MCF 10A (cell line): ENCODE data around the gene SLC7A6. TPM values are rescaled to one million over a fixed set of nuclear protein-coding genes. Genes with fewer than 3 reads are reported as not detected.
A peak's percentile ranks its signal among the peaks of the same experiment; 100 is the strongest.

Experiments used
- BruUV-seq: library from RNA; stranded (reverse); fragments of 400-500 nt; replicated peaks from 2 replicates; lab custom pipeline; 2021; lab: Mats Ljungman, UMichigan
- CTCF ChIA-PET: fragments of 300-600 bp; sonication (Branson Sonifier 250); formaldehyde crosslinking; extraction: SDS; loops from one replicate; lab custom pipeline; 2021; ENCODE audit warnings: antibody characterized with exemption, inconsistent platforms; lab: Yijun Ruan, JAX
- POLR2A ChIA-PET: fragments of 300-600, 350-650 bp; sonication (Branson Sonifier 250); formaldehyde crosslinking; extraction: SDS; loops from one replicate; lab custom pipeline; 2020; ENCODE audit warnings: antibody characterized with exemption, inconsistent platforms; lab: Yijun Ruan, JAX
- DNase-seq: peaks from one replicate; pipeline ENCODE4 v3.0.0-alpha.2; 2018; ENCODE audit not compliant: unreplicated experiment
- H3K27ac Mint-ChIP-seq: one replicate; pipeline ENCODE4 v1.8.0; 2022; ENCODE audit warnings: mild to moderate bottlenecking, low read depth, mixed read lengths; ENCODE audit not compliant: unreplicated experiment
- H3K27me3 Mint-ChIP-seq: one replicate; pipeline ENCODE4 v1.8.0; 2022; ENCODE audit warnings: mixed read lengths; ENCODE audit not compliant: insufficient read depth, unreplicated experiment
- H3K36me3 Mint-ChIP-seq: one replicate; pipeline ENCODE4 v1.8.0; 2022; ENCODE audit warnings: mild to moderate bottlenecking, moderate library complexity, mixed read lengths; ENCODE audit not compliant: insufficient read depth, unreplicated experiment
- H3K4me1 Mint-ChIP-seq: one replicate; pipeline ENCODE4 v1.8.0; 2022; ENCODE audit warnings: mixed read lengths; ENCODE audit not compliant: insufficient read depth, unreplicated experiment
- H3K4me3 Mint-ChIP-seq: one replicate; pipeline ENCODE4 v1.8.0; 2022; ENCODE audit warnings: mild to moderate bottlenecking, moderate library complexity, mixed read lengths; ENCODE audit not compliant: unreplicated experiment
- H3K9me3 Mint-ChIP-seq: one replicate; pipeline ENCODE4 v1.8.0; 2022; ENCODE audit warnings: mixed read lengths; ENCODE audit not compliant: unreplicated experiment
- intact Hi-C: fragments of 100-400 bp; cut with micrococcal nuclease; formaldehyde crosslinking; loops from 2 replicates; pipeline ENCODE4 v1.14.1; 2022
- total RNA-seq: library from RNA; stranded (reverse); gene quantifications from 2 replicates; pipeline ENCODE4 v1.2.3, GENCODE V29; 2022
- TF ChIP-seq, protein P1 (sequence below): fragments of 200-600 bp; IDR thresholded peaks from one replicate; pipeline ENCODE4 v1.8.0; 2022; ENCODE audit warnings: antibody characterized with exemption, mild to moderate bottlenecking; ENCODE audit not compliant: unreplicated experiment

Gene SLC7A6
- total RNA-seq, 1 experiment from 2014 or later: 61.0 TPM

DNA sequence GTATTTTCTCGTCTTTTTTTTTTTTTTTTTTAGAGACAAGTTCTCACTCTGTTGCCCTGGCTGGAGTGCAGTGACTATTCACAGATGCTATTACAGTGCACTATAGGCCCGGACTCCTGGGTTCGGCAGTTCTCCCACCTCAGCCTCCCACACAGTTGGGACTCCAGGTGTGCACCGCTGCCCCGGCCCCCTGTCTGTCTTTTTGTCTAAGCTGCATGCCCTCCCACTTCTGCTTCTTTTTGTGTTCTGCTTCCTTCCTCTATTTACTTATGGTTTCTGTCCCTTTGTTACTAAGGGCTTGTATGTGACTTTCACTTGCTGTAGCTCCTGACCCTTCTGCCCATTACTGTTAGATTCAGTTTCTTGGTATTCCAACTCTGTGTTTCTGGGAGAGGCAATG is 20.5 kb downstream of the SLC7A6 start:
- no peak overlapping the region for H3K27ac Mint-ChIP-seq
- peaks cover 83% of the 10 kb centered on the region for H3K36me3 Mint-ChIP-seq
- H3K4me3 Mint-ChIP-seq: no peak overlapping the region
- H3K4me1 Mint-ChIP-seq: peaks cover 20% of the 10 kb centered on the region
- intact Hi-C loops: no loop called here
- H3K27me3 Mint-ChIP-seq: no peaks in the 10 kb centered on the region
- ChIA-PET CTCF (interaction anchor here (0.6 to 4.7 kb wide), 6 partner anchors 10 to 1087 kb away, joined by 3 to 46 read pairs (median 4); partner anchors contain the start of gene SLC7A6), POLR2A (interaction anchor here (1.2 to 3.7 kb wide), 5 partner anchors 9 to 47 kb away, joined by 3 to 16 read pairs (median 7); partner anchors contain the start of gene SLC7A6)
- H3K9me3 Mint-ChIP-seq: no peaks in the 10 kb centered on the region
- TF ChIP-seq, protein P1, sequence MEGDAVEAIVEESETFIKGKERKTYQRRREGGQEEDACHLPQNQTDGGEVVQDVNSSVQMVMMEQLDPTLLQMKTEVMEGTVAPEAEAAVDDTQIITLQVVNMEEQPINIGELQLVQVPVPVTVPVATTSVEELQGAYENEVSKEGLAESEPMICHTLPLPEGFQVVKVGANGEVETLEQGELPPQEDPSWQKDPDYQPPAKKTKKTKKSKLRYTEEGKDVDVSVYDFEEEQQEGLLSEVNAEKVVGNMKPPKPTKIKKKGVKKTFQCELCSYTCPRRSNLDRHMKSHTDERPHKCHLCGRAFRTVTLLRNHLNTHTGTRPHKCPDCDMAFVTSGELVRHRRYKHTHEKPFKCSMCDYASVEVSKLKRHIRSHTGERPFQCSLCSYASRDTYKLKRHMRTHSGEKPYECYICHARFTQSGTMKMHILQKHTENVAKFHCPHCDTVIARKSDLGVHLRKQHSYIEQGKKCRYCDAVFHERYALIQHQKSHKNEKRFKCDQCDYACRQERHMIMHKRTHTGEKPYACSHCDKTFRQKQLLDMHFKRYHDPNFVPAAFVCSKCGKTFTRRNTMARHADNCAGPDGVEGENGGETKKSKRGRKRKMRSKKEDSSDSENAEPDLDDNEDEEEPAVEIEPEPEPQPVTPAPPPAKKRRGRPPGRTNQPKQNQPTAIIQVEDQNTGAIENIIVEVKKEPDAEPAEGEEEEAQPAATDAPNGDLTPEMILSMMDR: no peak
- BruUV-seq: no TSS peak
- no peak for DNase-seq

DNA sequence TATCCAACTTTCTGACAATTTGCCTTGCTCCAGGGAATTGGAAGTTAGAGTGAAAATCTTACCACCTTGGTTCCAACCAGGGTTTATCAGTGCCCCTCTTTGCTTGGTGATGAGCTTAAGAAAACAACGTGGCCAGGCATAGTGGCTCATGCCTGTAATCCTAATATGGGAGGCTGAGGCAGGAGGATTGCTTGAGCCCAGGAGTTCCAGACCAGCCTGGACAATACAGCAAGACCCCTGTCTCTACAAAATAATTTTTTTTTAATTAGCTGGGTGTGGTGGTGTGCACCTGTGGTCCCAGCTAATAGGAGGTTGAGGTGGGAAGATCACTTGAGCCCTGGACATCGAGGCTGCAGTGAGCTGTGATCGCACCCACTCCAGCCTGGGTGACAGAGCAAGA is 21.4 kb downstream of the SLC7A6 start:
- no peaks in the 10 kb centered on the region for H3K9me3 Mint-ChIP-seq
- DNase-seq: no peak
- BruUV-seq: no TSS peak
- no peak overlapping the region for H3K4me3 Mint-ChIP-seq
- POLR2A ChIA-PET: interaction anchor here (1.2 to 3.7 kb wide), 5 partner anchors 9 to 22 kb away, joined by 3 to 16 read pairs (median 7); partner anchors contain the start of gene SLC7A6
- H3K27me3 Mint-ChIP-seq: no peaks in the 10 kb centered on the region
- H3K27ac Mint-ChIP-seq: peak overlapping the region; percentile 24
- TF ChIP-seq, protein P1: no peak
- H3K4me1 Mint-ChIP-seq: peaks cover 20% of the 10 kb centered on the region
- CTCF ChIA-PET: interaction anchor here (0.6 to 4.7 kb wide), 9 partner anchors 9 to 1913 kb away, joined by 3 to 46 read pairs (median 4); partner anchors contain the start of gene SLC7A6
- intact Hi-C loops: no loop called here
- peaks cover 88% of the 10 kb centered on the region for H3K36me3 Mint-ChIP-seq

DNA sequence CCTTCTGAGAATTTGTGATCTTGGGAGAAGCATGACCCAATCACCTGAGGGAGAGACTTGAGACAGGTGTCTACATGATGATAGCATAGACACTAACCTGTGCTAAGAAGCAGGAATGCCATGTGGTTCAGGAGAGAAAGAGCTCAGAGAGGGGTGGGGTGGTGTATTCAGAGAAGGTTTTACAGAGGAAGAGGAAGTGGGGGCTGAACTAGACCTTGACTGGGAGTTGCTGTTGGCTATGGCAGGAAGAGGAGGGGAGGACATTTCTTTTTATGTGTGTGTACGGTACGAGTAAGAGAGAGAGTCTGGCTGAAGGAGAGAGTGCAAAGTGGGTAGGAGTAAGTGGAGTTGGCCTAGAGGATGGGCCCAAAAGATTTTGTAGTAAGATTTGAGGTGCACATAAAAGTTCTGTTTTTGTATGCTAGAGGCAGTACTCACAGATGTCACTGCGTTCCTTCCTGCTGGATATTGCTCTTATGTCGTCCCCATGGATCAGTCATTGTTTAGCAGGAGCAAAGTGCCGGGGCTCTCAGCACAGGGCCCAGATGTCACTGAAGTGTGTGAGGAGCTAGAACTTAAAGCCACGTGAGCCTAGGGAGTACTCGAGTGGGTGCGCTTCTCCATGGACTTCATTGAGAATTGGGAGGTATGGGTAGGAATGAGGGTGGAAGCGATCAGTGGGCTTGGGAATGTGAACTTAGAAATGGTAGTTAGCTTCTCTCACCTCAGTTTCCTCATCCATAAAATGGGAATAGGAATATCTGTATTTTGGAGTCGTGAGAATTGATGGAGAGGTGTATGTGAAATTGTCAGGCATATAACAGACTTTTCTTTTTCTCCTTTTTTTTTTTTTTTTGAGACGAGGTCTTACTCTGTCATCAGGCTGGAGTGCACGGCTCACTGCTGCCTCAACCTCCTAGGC is 22.1 kb downstream of the SLC7A6 start:
- intact Hi-C loops: no loop called here
- no peaks in the 10 kb centered on the region for H3K9me3 Mint-ChIP-seq
- TF ChIP-seq, protein P1: no peak
- BruUV-seq: no TSS peak
- no peaks in the 10 kb centered on the region for H3K27me3 Mint-ChIP-seq
- no peak for DNase-seq
- peak overlapping the region; percentile 24 for H3K27ac Mint-ChIP-seq
- H3K4me1 Mint-ChIP-seq: peaks cover 20% of the 10 kb centered on the region
- ChIA-PET CTCF (interaction anchor here (0.6 to 4.7 kb wide), 6 partner anchors 8 to 237 kb away, joined by 3 to 46 read pairs (median 4); partner anchors contain the start of gene SLC7A6), POLR2A (interaction anchor here (1.3 to 3.7 kb wide), 5 partner anchors 10 to 24 kb away, joined by 3 to 26 read pairs (median 16); partner anchors contain the start of genes PRMT7, SLC7A6 and SLC7A6OS)
- H3K4me3 Mint-ChIP-seq: no peak overlapping the region
- H3K36me3 Mint-ChIP-seq: peaks cover 88% of the 10 kb centered on the region
